Stomach smooth muscle (tissue), 2 donors: ENCODE measurements around the gene UAP1L1.
A peak's percentile ranks its signal among the peaks of the same experiment; 100 is the strongest.

Experiments
- H3K27ac ChIP-seq: one replicate; pipeline ENCODE4 v1.7.0; 2013; ENCODE audit warnings: mild to moderate bottlenecking, low read length, inconsistent platforms
- H3K27me3 ChIP-seq, 2 donors: one replicate each; pipeline ENCODE4 v1.7.0; 2013; ENCODE audit warnings: low read length in 2 of 2; ENCODE audit not compliant: insufficient read depth in 2 of 2, control insufficient read depth in 1 of 2
- H3K36me3 ChIP-seq, 2 donors: one replicate each; pipeline ENCODE4 v1.7.0; 2013; ENCODE audit warnings: low read length in 2 of 2; ENCODE audit not compliant: control insufficient read depth in 2 of 2, insufficient read depth in 2 of 2
- H3K4me1 ChIP-seq: one replicate; pipeline ENCODE4 v1.7.0; 2013; ENCODE audit warnings: low read length; ENCODE audit not compliant: control insufficient read depth, insufficient read depth
- H3K4me3 ChIP-seq, 2 donors: one replicate each; pipeline ENCODE4 v1.7.0; 2013; ENCODE audit warnings: low read length in 2 of 2
- H3K9ac ChIP-seq, 2 donors: one replicate each; pipeline ENCODE4 v1.7.0; 2013; ENCODE audit warnings: low read length in 2 of 2, mild to moderate bottlenecking in 1 of 2
- H3K9me3 ChIP-seq, 2 donors: one replicate each; pipeline ENCODE4 v1.7.0; 2013; ENCODE audit warnings: low read length in 2 of 2; ENCODE audit not compliant: control insufficient read depth in 2 of 2
- donor health status: healthy.
- donor health status: Pancreatic carcinoma.

The UAP1L1 gene

DNA sequence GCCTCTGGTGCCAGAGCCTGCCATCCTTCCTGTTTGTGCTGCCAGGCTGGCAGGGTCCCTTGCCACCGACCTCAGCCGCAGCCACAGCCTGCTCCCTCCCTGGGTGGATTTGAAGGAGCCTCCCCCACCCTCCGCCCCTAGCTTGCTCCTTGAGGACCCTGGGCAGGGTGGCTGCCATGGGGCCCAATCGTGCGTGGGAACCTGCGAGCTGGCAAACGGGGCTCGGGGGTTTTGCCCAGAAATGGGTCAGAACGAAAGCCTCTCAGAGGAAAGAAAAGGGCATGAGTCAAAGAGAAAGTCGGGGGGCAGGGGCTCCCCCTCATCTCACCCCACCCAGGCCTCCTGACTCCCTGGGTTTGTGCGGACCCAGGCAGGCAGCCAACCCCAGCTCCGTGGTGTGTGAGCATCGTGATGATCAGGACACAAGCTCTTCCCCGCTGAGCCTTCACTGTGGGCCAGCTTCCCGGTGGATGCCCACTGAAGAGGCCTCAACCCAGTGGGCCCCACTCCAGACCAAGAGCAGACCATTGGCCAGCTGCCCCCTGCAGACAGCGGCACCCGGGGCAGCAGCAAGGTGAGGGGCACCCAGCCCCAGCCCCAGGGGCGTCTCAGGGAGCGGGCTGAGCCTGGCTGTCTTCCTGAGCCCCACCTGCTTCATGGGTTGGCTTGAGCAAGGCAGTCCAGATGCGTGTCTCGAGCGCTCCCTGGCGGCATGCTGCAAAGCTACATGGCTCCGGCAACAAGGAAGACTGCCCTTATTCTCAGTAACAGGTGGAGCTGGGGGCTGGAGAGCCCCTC lies 42.4 kb upstream of the UAP1L1 start:
- no peak overlapping the region for H3K9ac ChIP-seq
- peaks cover 8% of the 10 kb centered on the region for H3K4me1 ChIP-seq
- H3K4me3 ChIP-seq, result no peak overlapping the region

DNA sequence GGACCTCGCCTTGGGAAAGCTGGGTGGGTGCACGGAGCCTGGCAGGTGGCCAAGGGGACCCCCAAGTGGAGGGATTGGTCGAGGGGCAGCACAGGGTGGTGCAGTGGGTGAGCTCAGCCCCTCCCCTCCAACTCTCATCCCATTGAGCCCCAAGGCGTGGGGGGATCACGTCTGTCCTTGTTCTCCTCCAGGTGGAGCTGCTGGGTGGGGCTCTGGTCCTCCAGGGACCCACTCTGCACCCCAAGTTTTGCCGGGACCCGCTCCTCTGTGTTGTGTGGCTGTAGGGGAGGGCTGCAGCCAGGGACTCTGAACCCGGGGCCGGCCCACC lies 41.8 kb upstream of the UAP1L1 start:
- no peaks in the 10 kb centered on the region for H3K9me3 ChIP-seq
- peaks cover 0 to 7% of the 10 kb centered on the region in 2 donors for H3K27me3 ChIP-seq
- H3K4me1 ChIP-seq, result peaks cover 8% of the 10 kb centered on the region
- no peak overlapping the region for H3K27ac ChIP-seq
- peaks cover 8 to 9% of the 10 kb centered on the region in 2 donors for H3K36me3 ChIP-seq
- no peak overlapping the region for H3K4me3 ChIP-seq
- no peak overlapping the region for H3K9ac ChIP-seq

More for the DNA sequence above, 42.4 kb upstream of the UAP1L1 start:
- peaks cover 0 to 7% of the 10 kb centered on the region in 2 donors for H3K27me3 ChIP-seq
- peaks cover 8 to 9% of the 10 kb centered on the region in 2 donors for H3K36me3 ChIP-seq
- H3K9me3 ChIP-seq, result no peaks in the 10 kb centered on the region
- no peak overlapping the region for H3K27ac ChIP-seq

DNA sequence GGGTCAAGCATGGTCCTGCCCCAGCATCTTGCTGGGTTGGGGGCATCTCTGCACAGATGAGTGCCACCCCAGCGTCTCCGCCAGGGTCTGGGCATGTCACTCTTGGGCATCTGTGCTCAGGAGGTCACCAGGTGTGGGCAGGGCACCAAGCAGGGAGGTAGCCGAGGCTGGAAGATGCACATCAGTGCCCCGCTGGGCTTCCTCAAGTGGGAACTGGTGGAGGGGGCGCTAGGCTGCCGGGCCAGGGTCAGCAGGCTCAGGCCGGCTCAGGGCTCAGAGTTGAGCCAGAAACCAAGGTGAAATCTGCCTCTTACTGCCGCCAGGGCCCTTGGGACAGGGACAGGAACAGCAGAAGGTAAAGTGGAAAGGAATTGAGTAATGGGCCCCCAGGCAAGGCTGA lies 41.4 kb upstream of the UAP1L1 start:
- no peak overlapping the region for H3K9ac ChIP-seq
- no peak overlapping the region for H3K27ac ChIP-seq
- peaks cover 8% of the 10 kb centered on the region for H3K4me1 ChIP-seq
- H3K9me3 ChIP-seq, result no peaks in the 10 kb centered on the region
- peaks cover 8 to 9% of the 10 kb centered on the region in 2 donors for H3K36me3 ChIP-seq
- H3K4me3 ChIP-seq, result no peak overlapping the region
- H3K27me3 ChIP-seq, result peaks cover 0 to 7% of the 10 kb centered on the region in 2 donors

GRCh38 chr9:137037035-137037434 lies 40.3 kb upstream of the UAP1L1 start:
- no peak overlapping the region for H3K4me3 ChIP-seq
- peaks cover 0 to 7% of the 10 kb centered on the region in 2 donors for H3K27me3 ChIP-seq
- peaks cover 8 to 9% of the 10 kb centered on the region in 2 donors for H3K36me3 ChIP-seq
- no peaks in the 10 kb centered on the region for H3K9me3 ChIP-seq
- H3K9ac ChIP-seq, result no peak overlapping the region
- H3K27ac ChIP-seq, result no peak overlapping the region
- H3K4me1 ChIP-seq, result peaks cover 8% of the 10 kb centered on the region

GRCh38 chr9:137037483-137037882 lies 39.8 kb upstream of the UAP1L1 start:
- peaks cover 8% of the 10 kb centered on the region for H3K4me1 ChIP-seq
- H3K27me3 ChIP-seq, result peaks cover 0 to 7% of the 10 kb centered on the region in 2 donors
- no peak overlapping the region for H3K27ac ChIP-seq
- H3K36me3 ChIP-seq, result peaks cover 8 to 9% of the 10 kb centered on the region in 2 donors
- H3K9me3 ChIP-seq, result no peaks in the 10 kb centered on the region
- no peak overlapping the region for H3K4me3 ChIP-seq
- H3K9ac ChIP-seq, result no peak overlapping the region

DNA sequence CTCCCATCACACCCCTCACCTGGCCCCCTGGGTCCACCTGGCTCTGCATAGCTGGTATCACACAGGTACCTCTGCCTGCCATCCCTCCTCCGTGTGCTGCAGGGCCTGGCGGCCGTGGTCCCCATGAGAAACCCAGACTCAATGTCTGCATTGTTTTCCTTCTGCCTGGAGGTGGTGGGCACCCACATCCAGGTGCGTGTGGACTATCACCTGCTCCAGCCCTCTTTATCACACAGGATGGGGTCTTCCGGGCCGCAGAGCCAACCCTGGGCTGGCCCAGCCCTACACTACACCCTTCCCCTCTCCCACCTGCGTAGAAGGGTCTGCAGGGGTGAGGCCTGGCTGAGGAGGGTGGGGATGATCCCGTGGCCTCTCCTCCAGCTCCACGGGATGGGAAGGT lies 38.4 kb upstream of the UAP1L1 start:
- Histone ChIP-seq H3K36me3 (peaks cover 8 to 9% of the 10 kb centered on the region in 2 donors), H3K27ac (no peak overlapping the region), H3K9ac (no peak overlapping the region), H3K9me3 (no peaks in the 10 kb centered on the region), H3K27me3 (peaks cover 0 to 7% of the 10 kb centered on the region in 2 donors), H3K4me1 (peaks cover 8% of the 10 kb centered on the region), H3K4me3 (no peak overlapping the region)

DNA sequence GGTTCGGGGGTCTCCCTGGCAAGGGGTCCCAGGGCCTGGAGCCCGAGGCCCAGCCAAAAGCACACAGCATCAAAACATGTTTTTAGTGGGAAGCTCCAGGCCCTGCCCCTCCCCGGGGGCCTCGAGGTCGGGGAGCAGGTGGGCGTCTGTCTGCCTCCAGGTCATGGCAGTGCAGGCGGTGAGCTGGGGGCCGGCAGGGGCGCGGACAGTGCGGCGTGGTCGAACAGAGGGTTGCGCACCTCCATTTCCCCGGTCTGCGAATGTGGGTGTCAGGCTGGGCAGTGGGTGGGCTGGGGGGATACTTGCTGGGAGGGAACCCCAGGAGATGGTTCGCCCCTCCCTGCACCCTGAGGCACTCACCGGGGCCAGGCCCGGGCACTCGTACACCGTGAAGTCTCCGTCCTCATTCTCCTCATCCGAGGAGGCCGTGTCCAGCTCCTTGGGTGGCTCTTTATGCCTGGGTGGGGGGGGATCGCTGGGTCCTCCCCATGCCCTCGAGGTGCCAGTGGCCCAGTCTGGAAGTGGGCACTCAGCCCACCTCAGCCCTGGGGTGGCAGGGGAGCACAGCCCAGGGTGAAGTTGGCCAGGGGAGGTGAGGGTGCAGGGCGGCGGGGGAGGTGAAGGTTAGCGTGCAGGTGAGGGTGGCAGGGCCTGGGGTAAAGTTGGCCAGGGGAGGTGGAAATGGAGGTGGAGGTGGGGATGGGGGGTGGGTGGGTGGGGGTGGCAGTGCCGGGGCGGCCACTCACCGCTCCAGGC lies 37.5 kb upstream of the UAP1L1 start:
- no peak overlapping the region for H3K9ac ChIP-seq
- H3K4me3 ChIP-seq, result no peak overlapping the region
- peaks cover 0 to 7% of the 10 kb centered on the region in 2 donors for H3K27me3 ChIP-seq
- no peaks in the 10 kb centered on the region for H3K9me3 ChIP-seq
- H3K27ac ChIP-seq, result no peak overlapping the region
- H3K4me1 ChIP-seq, result peaks cover 17% of the 10 kb centered on the region
- peaks cover 8 to 9% of the 10 kb centered on the region in 2 donors for H3K36me3 ChIP-seq

DNA sequence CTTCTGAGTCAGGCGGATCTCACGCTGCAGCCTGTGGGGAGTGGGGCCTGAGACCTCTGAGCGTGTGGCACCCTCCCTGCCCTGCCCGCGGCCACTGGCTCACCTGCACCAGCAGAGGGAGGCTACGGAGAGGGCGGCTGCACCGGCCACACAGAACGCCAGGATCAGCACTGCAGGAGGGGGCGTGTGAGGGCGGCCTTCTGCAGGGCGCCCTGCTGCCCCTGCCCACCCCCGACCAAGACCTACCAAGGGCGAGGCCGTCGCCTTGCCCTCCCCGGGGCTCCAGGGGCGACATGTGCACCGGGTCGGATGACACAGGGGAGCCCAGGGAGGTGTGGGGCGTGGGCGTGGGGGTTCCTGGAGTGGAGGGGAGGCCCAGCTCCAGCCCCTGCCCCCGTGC lies 36.7 kb upstream of the UAP1L1 start:
- Histone ChIP-seq H3K9me3 (no peaks in the 10 kb centered on the region), H3K4me3 (no peak overlapping the region), H3K27me3 (peaks cover 0 to 3% of the 10 kb centered on the region in 2 donors), H3K9ac (no peak overlapping the region), H3K36me3 (peaks cover 8 to 9% of the 10 kb centered on the region in 2 donors), H3K27ac (no peak overlapping the region), H3K4me1 (peaks cover 16% of the 10 kb centered on the region)

DNA sequence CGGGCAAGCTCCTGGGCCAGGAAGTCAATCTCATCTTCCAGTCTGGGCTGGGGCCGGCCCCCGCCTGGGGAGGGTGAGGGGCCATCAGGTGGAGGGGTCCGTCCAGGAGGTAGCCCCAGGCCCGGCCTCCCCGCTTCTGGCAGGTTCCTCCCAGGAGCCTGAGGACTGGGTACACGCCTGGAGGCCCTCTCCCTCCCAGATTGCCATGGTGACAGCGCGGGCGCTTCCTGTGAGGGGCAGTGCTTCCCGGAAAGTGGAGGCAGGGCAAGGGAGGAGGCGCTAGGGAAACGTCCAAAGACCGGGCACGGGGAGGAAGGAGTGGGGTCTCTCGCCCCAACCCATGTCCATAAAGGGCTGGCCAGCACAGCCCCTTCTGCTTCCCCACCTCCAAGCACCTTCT lies 36.2 kb upstream of the UAP1L1 start:
- H3K4me1 ChIP-seq, result peaks cover 18% of the 10 kb centered on the region
- H3K27ac ChIP-seq, result no peak overlapping the region
- peaks cover 8 to 9% of the 10 kb centered on the region in 2 donors for H3K36me3 ChIP-seq
- H3K4me3 ChIP-seq, result no peak overlapping the region
- H3K9ac ChIP-seq, result no peak overlapping the region
- no peaks in the 10 kb centered on the region for H3K27me3 ChIP-seq
- H3K9me3 ChIP-seq, result no peaks in the 10 kb centered on the region

DNA sequence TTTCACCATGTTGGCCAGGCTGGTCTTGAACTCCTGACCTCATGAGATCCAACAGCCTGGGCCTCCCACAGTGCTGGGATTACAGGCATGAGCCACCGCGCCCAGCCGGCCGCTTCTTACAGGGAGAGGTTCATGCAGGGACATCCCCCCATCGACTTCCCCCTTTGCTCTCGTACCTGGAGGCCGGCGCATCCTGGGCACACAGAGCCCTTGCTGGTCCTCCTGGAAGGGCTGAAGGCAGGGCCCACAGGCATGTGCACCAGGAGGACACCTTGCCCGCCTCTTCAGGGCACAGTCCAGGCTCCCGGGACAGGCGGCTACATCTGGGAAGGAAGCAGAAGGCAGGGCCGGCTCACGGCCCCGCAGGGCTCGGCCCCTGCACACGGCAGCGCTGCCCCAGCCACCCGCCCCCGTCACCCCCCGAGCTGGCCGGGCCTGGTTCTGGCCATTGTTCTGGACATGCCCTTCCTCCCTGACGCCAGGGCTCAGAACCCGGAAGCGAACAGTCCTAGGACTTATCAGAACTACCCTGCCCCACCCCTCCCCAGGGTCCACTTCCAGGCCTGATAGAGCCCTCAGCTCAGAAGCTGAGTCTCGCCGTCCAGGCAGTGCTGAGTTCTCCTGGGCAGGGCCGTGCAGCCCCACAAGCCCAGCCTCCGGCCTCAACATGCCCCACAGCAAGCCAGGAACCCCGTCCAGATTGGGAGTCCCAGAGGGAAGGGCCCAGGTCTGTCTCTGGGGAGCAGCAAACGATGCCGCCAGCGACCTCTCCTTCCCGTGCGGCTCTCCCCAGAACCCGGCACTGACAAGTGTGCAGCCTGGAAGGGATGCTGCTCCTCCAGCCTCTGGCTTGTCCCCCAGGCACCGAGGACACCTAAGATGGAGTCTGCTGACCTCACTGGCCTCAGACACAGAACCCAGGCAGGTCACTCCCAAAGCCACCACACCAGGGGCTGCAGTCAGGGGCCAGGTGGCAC lies 34.3 kb upstream of the UAP1L1 start:
- no peak overlapping the region for H3K9ac ChIP-seq
- H3K4me3 ChIP-seq, result peak overlapping the region in 1 of 2 donors; percentile 29
- peak overlapping the region; percentile 46 for H3K27ac ChIP-seq
- H3K27me3 ChIP-seq, result peaks cover 9 to 10% of the 10 kb centered on the region in 2 donors
- H3K4me1 ChIP-seq, result peaks cover 25% of the 10 kb centered on the region
- H3K9me3 ChIP-seq, result no peaks in the 10 kb centered on the region
- peaks cover 8 to 9% of the 10 kb centered on the region in 2 donors for H3K36me3 ChIP-seq
